Stomach smooth muscle (tissue), 2 donors: ENCODE data around the gene HMOX1.
A peak's percentile ranks its signal among the peaks of the same experiment; 100 is the strongest.

ENCODE experiments used
- H3K27ac ChIP-seq: one replicate; pipeline ENCODE4 v1.7.0; 2013; ENCODE audit warnings: mild to moderate bottlenecking, low read length, inconsistent platforms
- H3K27me3 ChIP-seq, 2 donors: one replicate each; pipeline ENCODE4 v1.7.0; 2013; ENCODE audit warnings: low read length in 2 of 2; ENCODE audit not compliant: insufficient read depth in 2 of 2, control insufficient read depth in 1 of 2
- H3K36me3 ChIP-seq, 2 donors: one replicate each; pipeline ENCODE4 v1.7.0; 2013; ENCODE audit warnings: low read length in 2 of 2; ENCODE audit not compliant: control insufficient read depth in 2 of 2, insufficient read depth in 2 of 2
- H3K4me1 ChIP-seq: one replicate; pipeline ENCODE4 v1.7.0; 2013; ENCODE audit warnings: low read length; ENCODE audit not compliant: control insufficient read depth, insufficient read depth
- H3K4me3 ChIP-seq, 2 donors: one replicate each; pipeline ENCODE4 v1.7.0; 2013; ENCODE audit warnings: low read length in 2 of 2
- H3K9ac ChIP-seq, 2 donors: one replicate each; pipeline ENCODE4 v1.7.0; 2013; ENCODE audit warnings: low read length in 2 of 2, mild to moderate bottlenecking in 1 of 2
- H3K9me3 ChIP-seq, 2 donors: one replicate each; pipeline ENCODE4 v1.7.0; 2013; ENCODE audit warnings: low read length in 2 of 2; ENCODE audit not compliant: control insufficient read depth in 2 of 2
- donor health status: healthy.
- donor health status: Pancreatic carcinoma.

The HMOX1 gene

DNA sequence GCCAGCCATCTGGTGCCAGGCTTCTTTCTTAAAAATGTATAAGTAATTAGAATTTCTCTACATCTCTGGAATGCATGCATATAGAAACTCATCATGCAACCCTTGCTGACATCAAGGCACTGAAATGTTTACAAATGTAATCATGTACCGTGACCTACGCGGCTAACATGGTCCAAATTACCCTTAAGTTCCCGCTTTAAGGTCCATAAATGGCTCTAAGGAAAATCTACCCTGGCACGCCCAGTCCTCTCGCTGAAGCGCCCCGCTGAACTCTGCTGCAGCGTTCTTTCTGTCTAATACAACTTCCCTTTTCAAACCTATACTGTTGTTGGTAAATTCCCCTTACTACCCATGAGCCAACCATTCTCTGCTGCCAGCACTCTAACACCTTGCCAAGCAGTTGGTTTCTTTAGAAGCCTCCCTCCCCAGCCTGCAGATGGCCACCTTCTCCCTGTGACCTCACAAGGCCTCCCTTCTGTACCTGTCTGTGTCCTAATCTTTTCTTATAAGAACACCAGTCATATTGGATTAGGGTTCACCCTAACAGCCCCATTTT lies 13.5 kb upstream of the HMOX1 start:
- no peak overlapping the region for H3K9ac ChIP-seq
- H3K4me3 ChIP-seq, result no peak overlapping the region
- H3K27ac ChIP-seq, result no peak overlapping the region
- H3K36me3 ChIP-seq, result no peaks in the 10 kb centered on the region
- peaks cover 6% of the 10 kb centered on the region for H3K4me1 ChIP-seq
- peaks cover 5 to 12% of the 10 kb centered on the region in 2 donors for H3K27me3 ChIP-seq
- no peaks in the 10 kb centered on the region for H3K9me3 ChIP-seq

DNA sequence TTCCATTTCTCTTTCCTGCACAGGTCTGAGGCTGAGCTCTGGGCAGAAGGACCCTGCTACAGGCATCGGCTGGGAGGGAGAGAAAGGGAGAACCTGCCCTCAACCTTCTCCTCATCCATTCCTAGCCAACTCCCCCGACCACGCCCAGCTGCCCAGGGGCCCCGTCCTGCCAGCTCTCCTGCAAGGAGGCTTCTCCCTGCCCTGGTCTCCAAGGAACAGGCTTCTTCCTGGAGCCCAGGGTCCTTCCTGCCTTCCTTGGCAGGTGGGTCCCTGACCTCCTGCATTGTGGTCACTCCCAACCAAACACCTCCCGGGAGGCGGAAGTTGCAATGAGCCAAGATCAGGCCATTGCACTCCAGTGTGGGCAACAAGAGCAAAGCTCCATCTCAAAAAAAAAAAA lies 12.5 kb upstream of the HMOX1 start:
- Histone ChIP-seq H3K9me3 (no peaks in the 10 kb centered on the region), H3K9ac (no peak overlapping the region), H3K4me3 (no peak overlapping the region), H3K27ac (no peak overlapping the region), H3K4me1 (peaks cover 6% of the 10 kb centered on the region), H3K27me3 (peaks cover 2 to 12% of the 10 kb centered on the region in 2 donors), H3K36me3 (no peaks in the 10 kb centered on the region)

DNA sequence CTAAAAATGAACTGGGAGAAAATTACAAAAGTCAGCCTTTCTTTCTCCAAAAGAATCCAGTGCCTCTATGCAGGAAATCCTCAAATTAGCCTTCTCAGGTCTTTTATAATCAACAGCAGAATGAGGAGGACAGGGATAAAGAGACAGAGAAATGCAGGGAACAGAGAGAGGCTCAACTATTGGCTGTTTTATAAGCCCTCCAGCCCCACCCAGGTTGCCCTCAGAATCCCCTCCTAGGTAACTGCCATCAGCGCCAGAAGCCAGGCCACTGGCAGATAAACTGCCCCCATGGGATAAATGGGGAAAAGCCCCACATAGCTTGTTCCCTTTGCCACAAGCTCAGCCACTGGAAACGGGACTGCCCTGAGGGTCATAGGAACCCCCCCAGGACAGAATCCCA lies 10.9 kb upstream of the HMOX1 start:
- Histone ChIP-seq H3K36me3 (no peaks in the 10 kb centered on the region), H3K9me3 (no peaks in the 10 kb centered on the region), H3K4me1 (peaks cover 6% of the 10 kb centered on the region), H3K9ac (no peak overlapping the region), H3K27me3 (peaks cover under 1 to 8% of the 10 kb centered on the region in 2 donors), H3K27ac (no peak overlapping the region), H3K4me3 (no peak overlapping the region)

DNA sequence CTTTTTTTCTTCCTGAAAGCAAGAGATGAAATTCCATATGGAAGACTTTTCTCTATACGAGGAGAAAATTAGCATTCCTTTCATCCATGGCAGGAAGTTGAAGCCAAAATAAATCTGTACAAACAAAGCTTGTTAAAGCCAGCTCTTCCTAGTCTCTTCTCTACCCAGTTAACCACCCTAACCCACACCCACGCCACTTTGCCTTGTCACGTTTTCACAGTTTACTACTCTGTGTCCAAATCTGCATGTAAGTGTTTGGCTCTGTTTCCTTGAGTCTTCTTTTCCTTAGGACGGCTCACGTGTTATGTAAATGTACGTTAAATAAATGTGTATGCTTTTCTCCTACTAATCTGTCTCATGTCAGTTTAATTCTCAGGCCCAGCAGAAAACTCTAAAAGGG lies 7.1 kb upstream of the HMOX1 start:
- no peaks in the 10 kb centered on the region for H3K36me3 ChIP-seq
- H3K9ac ChIP-seq, result no peak overlapping the region
- no peaks in the 10 kb centered on the region for H3K27me3 ChIP-seq
- peaks cover 14% of the 10 kb centered on the region for H3K4me1 ChIP-seq
- H3K4me3 ChIP-seq, result no peak overlapping the region
- no peaks in the 10 kb centered on the region for H3K9me3 ChIP-seq
- no peak overlapping the region for H3K27ac ChIP-seq

DNA sequence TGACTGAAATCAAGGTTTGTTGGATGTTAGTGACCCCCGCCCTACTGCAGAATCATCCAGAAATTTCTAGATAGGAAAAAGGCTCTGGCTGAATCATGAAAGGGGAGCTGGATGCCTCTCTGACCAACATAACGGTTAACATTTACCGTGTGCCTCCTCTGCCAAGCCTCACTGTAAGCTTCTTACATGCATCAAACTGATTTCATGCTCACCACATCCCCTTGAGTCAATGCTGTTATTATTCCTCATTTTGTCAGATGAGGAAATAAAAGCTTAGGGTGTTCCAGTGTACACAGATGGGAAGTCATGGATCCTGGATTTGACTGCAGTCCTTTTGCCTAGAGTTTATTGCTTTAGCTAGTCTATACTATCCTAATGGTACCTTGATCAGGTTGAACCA lies 5.9 kb upstream of the HMOX1 start:
- Histone ChIP-seq H3K4me1 (peaks cover 14% of the 10 kb centered on the region), H3K36me3 (no peaks in the 10 kb centered on the region), H3K27me3 (no peaks in the 10 kb centered on the region), H3K9ac (no peak overlapping the region), H3K4me3 (no peak overlapping the region), H3K9me3 (no peaks in the 10 kb centered on the region), H3K27ac (no peak overlapping the region)

DNA sequence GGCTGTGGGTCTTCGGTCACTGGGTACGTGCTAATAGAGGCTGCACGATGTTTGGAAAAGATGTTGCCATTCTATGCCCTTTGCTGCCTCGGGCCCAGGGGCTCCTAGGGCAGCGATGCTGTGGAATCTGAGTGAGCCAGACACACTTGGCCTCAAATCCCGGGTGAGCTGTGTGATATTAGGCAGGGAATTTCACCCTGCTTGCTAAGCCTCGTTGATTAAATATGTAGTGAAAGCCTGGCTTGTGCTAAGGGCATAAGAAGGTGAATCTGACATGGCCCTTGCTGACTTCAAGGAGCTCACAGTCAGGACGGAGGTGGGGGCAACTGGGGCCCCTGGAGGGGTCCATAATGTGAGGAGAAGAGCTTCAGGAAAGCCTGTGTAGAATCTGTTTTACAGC lies 5.4 kb upstream of the HMOX1 start:
- Histone ChIP-seq H3K36me3 (no peaks in the 10 kb centered on the region), H3K27me3 (no peaks in the 10 kb centered on the region), H3K4me1 (peaks cover 17% of the 10 kb centered on the region), H3K4me3 (no peak overlapping the region), H3K27ac (no peak overlapping the region), H3K9ac (no peak overlapping the region), H3K9me3 (no peaks in the 10 kb centered on the region)

DNA sequence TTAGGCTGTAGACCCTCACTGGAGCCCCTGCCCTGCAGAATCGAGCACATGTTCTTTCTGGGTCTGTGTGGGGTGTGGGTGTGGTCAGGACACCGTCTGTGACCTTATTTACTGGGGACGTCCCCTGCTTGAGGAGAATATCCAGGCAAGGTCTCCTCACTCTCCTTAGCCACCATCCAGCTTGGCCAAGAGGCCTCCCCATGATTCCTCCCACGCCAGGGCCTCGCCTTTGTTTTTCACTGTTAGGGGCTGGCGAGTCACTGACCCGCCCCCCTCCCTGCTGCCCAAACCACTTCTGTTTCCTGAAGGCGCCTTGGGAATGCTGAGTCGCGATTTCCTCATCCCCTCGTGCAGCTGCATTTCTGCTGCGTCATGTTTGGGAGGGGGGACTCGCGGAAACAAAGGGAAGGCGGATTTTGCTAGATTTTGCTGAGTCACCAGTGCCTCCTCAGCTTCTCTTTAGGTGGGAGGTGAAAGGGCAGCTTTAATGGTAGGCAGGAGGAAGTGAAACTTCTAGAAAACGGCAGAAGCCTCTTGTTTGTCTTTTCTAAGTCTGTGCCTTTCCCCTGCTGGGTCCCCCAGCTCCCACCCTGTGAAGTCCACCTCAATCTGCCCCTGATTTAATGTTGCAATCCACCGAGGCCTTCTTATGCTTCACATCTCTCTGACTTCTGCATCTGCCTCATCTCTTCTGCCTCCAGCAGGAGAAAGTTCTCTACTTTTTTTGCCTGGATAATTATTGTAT lies 4.0 kb upstream of the HMOX1 start:
- Histone ChIP-seq H3K9me3 (no peaks in the 10 kb centered on the region), H3K9ac (peak overlapping the region in 1 of 2 donors; percentile 58), H3K27ac (peak overlapping the region; percentile 49), H3K36me3 (no peaks in the 10 kb centered on the region), H3K27me3 (no peaks in the 10 kb centered on the region), H3K4me1 (peaks cover 25% of the 10 kb centered on the region), H3K4me3 (peak overlapping the region; percentile 4 to 54)

DNA sequence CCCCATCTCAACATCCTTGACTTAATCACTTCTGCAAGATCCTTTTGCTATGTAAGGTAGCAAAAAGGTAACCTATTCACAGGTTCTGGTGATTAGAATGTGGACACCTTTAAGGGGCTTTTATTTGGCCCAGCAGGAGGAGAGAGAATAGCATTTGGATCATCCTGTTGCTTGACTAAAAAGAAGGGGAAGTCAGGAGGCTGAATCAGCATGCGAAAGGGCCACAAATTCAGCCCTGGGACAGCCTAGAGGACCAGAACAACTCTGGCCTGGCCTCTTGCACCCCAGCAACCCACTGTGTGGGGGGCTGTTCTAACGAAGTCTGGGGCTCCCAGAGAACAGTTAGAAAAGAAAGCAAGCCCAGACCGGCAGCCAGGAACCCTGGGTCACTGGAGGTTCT lies 3.2 kb upstream of the HMOX1 start:
- H3K27ac ChIP-seq, result no peak overlapping the region
- H3K9me3 ChIP-seq, result no peaks in the 10 kb centered on the region
- no peak overlapping the region for H3K4me3 ChIP-seq
- peaks cover 21% of the 10 kb centered on the region for H3K4me1 ChIP-seq
- no peaks in the 10 kb centered on the region for H3K36me3 ChIP-seq
- no peaks in the 10 kb centered on the region for H3K27me3 ChIP-seq
- H3K9ac ChIP-seq, result no peak overlapping the region

DNA sequence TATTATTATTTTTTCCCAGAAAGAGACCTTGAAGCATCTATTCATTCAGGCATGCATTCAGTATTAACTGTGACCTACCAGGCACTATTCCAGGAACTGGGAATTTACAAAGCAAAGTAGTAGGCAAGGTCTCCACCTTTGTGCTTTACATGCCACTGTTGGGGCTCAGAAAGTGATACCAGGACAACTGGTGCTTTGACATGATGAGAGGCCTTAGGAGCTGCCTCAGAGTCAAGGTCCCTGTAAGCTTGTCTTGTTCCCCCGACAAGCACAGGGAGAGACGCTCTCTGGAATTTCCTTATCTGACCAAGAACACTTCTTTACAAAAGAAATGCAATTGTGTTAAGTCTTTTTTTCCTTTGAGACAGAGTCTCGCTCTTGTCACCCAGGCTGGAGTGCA lies 2.3 kb upstream of the HMOX1 start:
- Histone ChIP-seq H3K27me3 (no peaks in the 10 kb centered on the region), H3K4me3 (no peak overlapping the region), H3K27ac (no peak overlapping the region), H3K9ac (no peak overlapping the region), H3K9me3 (no peaks in the 10 kb centered on the region), H3K36me3 (no peaks in the 10 kb centered on the region), H3K4me1 (peaks cover 21% of the 10 kb centered on the region)

DNA sequence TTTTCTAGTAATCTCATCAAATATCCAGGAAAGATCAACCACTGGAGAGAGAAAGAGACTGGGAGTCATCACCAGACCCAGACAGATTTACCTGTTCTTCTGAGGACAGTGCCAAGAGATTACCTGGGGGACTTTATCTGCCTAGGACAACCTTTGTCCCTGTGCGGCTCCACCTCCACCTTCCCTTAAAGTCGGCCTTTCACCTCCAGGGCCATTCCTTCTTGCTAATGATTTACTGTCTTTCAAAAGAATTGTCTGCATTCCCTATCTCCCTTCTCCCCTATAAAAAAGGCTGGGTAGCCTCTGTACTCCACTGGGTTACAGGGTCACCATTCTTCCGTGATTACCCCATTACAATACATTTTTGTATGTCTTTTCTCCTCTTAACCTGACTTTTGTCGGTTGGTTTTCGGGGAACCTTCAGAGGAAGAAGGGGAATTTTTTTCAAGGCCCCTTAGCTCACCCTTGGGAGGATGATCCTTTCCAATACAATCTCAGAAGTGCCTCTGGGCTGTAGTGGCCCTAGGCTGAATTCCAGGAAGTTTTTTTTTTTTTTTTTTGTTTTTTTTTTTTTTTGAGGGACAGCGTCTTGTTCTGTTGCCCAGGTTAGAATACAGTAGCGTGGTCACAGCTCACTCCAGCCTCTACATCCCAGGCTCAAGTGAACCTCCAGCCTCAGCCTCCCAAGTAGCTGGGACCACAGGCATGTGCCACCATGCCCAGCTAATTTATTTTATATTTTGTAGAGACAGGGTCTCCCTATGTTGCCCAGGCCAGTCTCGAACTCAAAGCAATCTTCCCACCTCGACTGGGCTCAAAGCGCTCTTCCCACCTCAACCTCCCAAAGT lies 1.5 kb upstream of the HMOX1 start:
- H3K4me3 ChIP-seq, result no peak overlapping the region
- no peak overlapping the region for H3K9ac ChIP-seq
- no peaks in the 10 kb centered on the region for H3K27me3 ChIP-seq
- no peak overlapping the region for H3K27ac ChIP-seq
- H3K36me3 ChIP-seq, result no peaks in the 10 kb centered on the region
- peaks cover 21% of the 10 kb centered on the region for H3K4me1 ChIP-seq
- H3K9me3 ChIP-seq, result no peaks in the 10 kb centered on the region

DNA sequence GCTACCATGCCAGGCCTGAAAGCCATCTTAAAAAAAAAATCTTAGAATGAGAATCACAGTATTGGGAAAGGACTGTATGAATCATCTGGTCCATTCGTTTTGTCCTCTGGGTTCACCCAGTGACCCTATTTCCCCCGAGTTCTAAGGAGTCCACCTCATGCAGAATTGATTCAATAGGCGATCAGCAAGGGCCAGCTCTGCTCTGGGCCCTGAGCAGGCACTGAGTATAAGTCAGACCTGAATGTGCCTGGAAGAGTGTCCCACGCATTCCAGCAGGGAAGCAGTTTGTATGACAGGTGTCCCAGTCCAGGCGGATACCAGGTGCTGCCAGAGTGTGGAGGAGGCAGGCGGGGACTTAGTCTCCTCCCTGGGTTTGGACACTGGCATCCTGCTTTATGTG lies 883 bp upstream of the HMOX1 start:
- Histone ChIP-seq H3K27ac (no peak overlapping the region), H3K9ac (no peak overlapping the region), H3K4me1 (peaks cover 21% of the 10 kb centered on the region), H3K36me3 (no peaks in the 10 kb centered on the region), H3K4me3 (no peak overlapping the region), H3K27me3 (no peaks in the 10 kb centered on the region), H3K9me3 (no peaks in the 10 kb centered on the region)
